Heart left ventricle (tissue), 13 donors: ENCODE data around the gene NFKBIB.
"Not testable (repeated sequence)": the region's sequence is repeated elsewhere in the genome, so short reads cannot be mapped to it uniquely, and the experiment has no call there.

Experiments
- CTCF ChIP-seq, 12 donors: fragments of 200-600 bp; sonication (generic) in 4 of 12; IDR thresholded peaks; one replicate each; pipeline versions ENCODE4 v1.5.0 to v1.8.0; 2018 to 2022; ENCODE audit warnings: antibody characterized with exemption in 12 of 12, mild to moderate bottlenecking in 5 of 12
- POLR2A ChIP-seq, 2 donors: fragments of 450-650 bp; IDR thresholded peaks; one replicate each; pipeline ENCODE4 v1.6.1; 2017; ENCODE audit warnings: antibody characterized with exemption in 2 of 2, mild to moderate bottlenecking in 2 of 2, moderate library complexity in 2 of 2
- donor health status: ischemic (EF 13 %, LVEDD 7.1; RV severe dilation, severe dysfunction).
- donor health status: DM: no; HTN: yes; CAD: no.
- donor health status: DM: no; HTN: no; CAD: no.
- donor health status: ischemic (EF 25% LVEDD 6.9; RV normal size, moderate dysfunction).
- donor health status: ischemic (EF 25% LVEDD 5.7; RV mildly dilated, moderate dysfunction).
- donor health status: ischemic (EF 35%, LVEDD 5.7; RV mildly dilated, moderate dysfunction).
- donor health status: nonischemic (EF 11% LVEDD 7.7; RV severe dilation, severe dysfunction).
- donor health status: DM: yes; HTN: yes; CAD: no.
- donor health status: PGD.
- donor health status: ischemic (EF 29% LVEDD 5.4; RV normal size, mild dysfunction).
- donor health status: nonischemic (EF 23%, LVEDD 6.1; RV moderate dilation, normal function).

GRCh38 chr19:38884691-38885090 lies 15.1 kb upstream of the NFKBIB start:
- not testable (repeated sequence) for TF ChIP-seq CTCF, POLR2A (IDR thresholded peaks at IDR 0.05)
